K562 (cell line): ENCODE measurements around the gene ADARB2. TPM values are rescaled to one million over a fixed set of nuclear protein-coding genes. Genes with fewer than 3 reads are reported as not detected.

ENCODE experiments used
- BMI1 ChIP-seq: fragments of 150-350 bp; IDR thresholded peaks from 2 replicates; pipeline ENCODE4 v1.6.1; 2014; ENCODE audit warnings: low read length
- CTBP1 ChIP-seq: fragments of 450-650 bp; IDR thresholded peaks from 2 replicates; pipeline ENCODE4 v1.6.1; 2016; ENCODE audit warnings: borderline replicate concordance
- CTCFL ChIP-seq: IDR thresholded peaks from 2 replicates; pipeline ENCODE4 v1.6.1; 2011; ENCODE audit warnings: borderline replicate concordance, low read depth, mild to moderate bottlenecking, moderate library complexity, low read length; ENCODE audit not compliant: insufficient read depth, poor library complexity, severe bottlenecking
- FOXK2 ChIP-seq, 2 experiments: fragments of 450-650 bp; IDR thresholded peaks in 1 of 2; conservative IDR thresholded peaks in 1 of 2; 2 replicates each; pipeline ENCODE4 v1.6.1; 2016; ENCODE audit warnings: low read depth in 2 of 2, mild to moderate bottlenecking in 1 of 2
- MAFK ChIP-seq: IDR thresholded peaks from 2 replicates; pipeline ENCODE4 v1.6.1; 2011; ENCODE audit warnings: low read length, improper control_type of control experiment
- MXI1 ChIP-seq: IDR thresholded peaks from 2 replicates; pipeline ENCODE4 v1.6.1; 2011; ENCODE audit warnings: low read depth, mild to moderate bottlenecking, improper control_type of control experiment, low read length
- NKRF ChIP-seq: fragments of 450-650 bp; IDR thresholded peaks from 2 replicates; pipeline ENCODE4 v1.6.1; 2016; ENCODE audit warnings: borderline replicate concordance
- TBP ChIP-seq: optimal IDR thresholded peaks from 2 replicates; pipeline ENCODE3; 2011; ENCODE audit warnings: low read depth, low read length, improper control_type of control experiment
- polyA plus RNA-seq, 8 experiments: library from polyadenylated mRNA; depleted of rRNA in 4 of 8; stranded (reverse) in 5 of 8; unstranded in 3 of 8; fragments of >200 nt; fragmentation: Nextera tagmentation in 2 of 8; fragmentation: Illumina TruSeq in 1 of 8; extraction: Ambion mirVana in 2 of 8; extraction: Trizol in 1 of 8; gene quantifications; 2 replicates each; pipeline versions ENCODE4 v1.2.1 to v1.2.3, GENCODE V29; 2011 to 2014; ENCODE audit warnings: inconsistent platforms in 1 of 8, missing spikeins in 1 of 8
- total RNA-seq, 7 experiments: library from RNA; depleted of rRNA in 6 of 7; stranded (reverse); fragments of >200 nt in 6 of 7; fragmentation: Illumina TruSeq in 2 of 7; extraction: Trizol in 2 of 7; gene quantifications; 2 replicates each; pipeline versions ENCODE4 v1.2.1 to v1.2.3, GENCODE V29; 2011 to 2021; ENCODE audit warnings: low replicate concordance in 1 of 7

The ADARB2 gene
- total and polyA plus RNA-seq, 9 of the 15 experiments (the other 6 are each of a cell fraction or from before 2014, with no cell fraction given), result not detected

- no peak for TF ChIP-seq FOXK2 (conservative IDR thresholded peaks at IDR 0.05 in 1 of 2, IDR thresholded peaks at IDR 0.05 in 1 of 2; ENCODE audit: low read depth in 2 of 2)
- TF ChIP-seq CTBP1, result no peak
- no peak for TF ChIP-seq MAFK
- no peak for TF ChIP-seq TBP
- no peak for TF ChIP-seq MXI1
- TF ChIP-seq CTCFL, result no peak
- no peak for TF ChIP-seq BMI1
- TF ChIP-seq NKRF, result no peak
Measured at GRCh38 chr10:1624240-1624639, 113.1 kb downstream of the ADARB2 start (continued).
